K562 (cell line): Measurements from ENCODE around the gene MEIS1. TPM values are rescaled to one million over a fixed set of nuclear protein-coding genes. Genes with fewer than 3 reads are reported as not detected.
"Not testable (repeated sequence)": the region's sequence is repeated elsewhere in the genome, so short reads cannot be mapped to it uniquely, and the experiment has no call there.

Experiments used
- ATAC-seq: fragments of 200-7000 bp; cut with Tn5 transposase; 3 replicates; pipeline ENCODE4 v1.9.1; 2020; ENCODE audit warnings: moderate library complexity
- BruUV-seq: library from RNA; stranded (reverse); fragments of 400-500 nt; replicated peaks from 2 replicates; lab custom pipeline; 2021; lab: Mats Ljungman, UMichigan
- CTCF ChIA-PET: fragments of 300-600 bp; formaldehyde crosslinking; extraction: SDS; loops from one replicate; lab custom pipeline; 2021; ENCODE audit warnings: low intra/inter-chr PET ratio; lab: Yijun Ruan, JAX
- POLR2A ChIA-PET: fragments of 300-600, 350-650 bp; sonication (Branson Sonifier 250); formaldehyde crosslinking; extraction: SDS; loops from one replicate; lab custom pipeline; 2021; ENCODE audit warnings: antibody characterized with exemption, inconsistent platforms; lab: Yijun Ruan, JAX
- DNase-seq, 4 experiments: peaks; one replicate each; pipeline versions ENCODE4 v3.0.0 to v3.0.0-alpha.2; 2011 to 2018; ENCODE audit warnings: low spot score in 3 of 4, mixed read lengths in 3 of 4; ENCODE audit errors: extremely low read depth in 1 of 4
- FAIRE-seq: peaks from 2 replicates; lab custom pipeline; 2011; peaks lifted over from hg19 to GRCh38; lab: Jason Lieb, UNC
- H2AFZ ChIP-seq: 2 replicates; pipeline ENCODE4 v1.6.0; 2011; ENCODE audit warnings: low read depth, low read length, control low read depth, inconsistent platforms
- H3K27ac ChIP-seq: fragments of 200-600 bp; 3 replicates; pipeline ENCODE4 v1.8.0; 2011; ENCODE audit warnings: low read depth, mild to moderate bottlenecking, control low read depth, inconsistent platforms, low read length, moderate library complexity, mixed read lengths; ENCODE audit errors: extremely low read depth
- H3K27me3 ChIP-seq, 2 experiments: fragments of 300-600 bp in 1 of 2; 2 replicates in 1 of 2; 3 replicates in 1 of 2; pipeline versions ENCODE4 v1.6.0 to v1.8.0; 2011; ENCODE audit warnings: inconsistent platforms in 2 of 2, low read length in 2 of 2, mild to moderate bottlenecking in 1 of 2, mixed read lengths in 1 of 2, moderate library complexity in 1 of 2; ENCODE audit not compliant: control insufficient read depth in 2 of 2, insufficient read depth in 2 of 2
- H3K36me3 ChIP-seq: fragments of 300-600 bp; 3 replicates; pipeline ENCODE4 v1.8.0; 2011; ENCODE audit warnings: mild to moderate bottlenecking, low read length, inconsistent platforms; ENCODE audit not compliant: control insufficient read depth, insufficient read depth
- H3K4me1 ChIP-seq, 2 experiments: fragments of 200-600 bp in 1 of 2; replicated peaks in 1 of 2; 2 replicates in 1 of 2; 3 replicates in 1 of 2; pipeline versions ENCODE4 v1.5.1 to v1.8.0; 2011; ENCODE audit warnings: inconsistent platforms in 2 of 2, low read length in 2 of 2, mild to moderate bottlenecking in 1 of 2, mixed read lengths in 1 of 2, moderate library complexity in 1 of 2; ENCODE audit not compliant: control insufficient read depth in 2 of 2, insufficient read depth in 2 of 2
- H3K4me2 ChIP-seq: 2 replicates; pipeline ENCODE4 v1.6.1; 2011; ENCODE audit warnings: low read length, control low read depth, inconsistent platforms, mixed read lengths; ENCODE audit not compliant: insufficient read depth
- H3K4me3 ChIP-seq: fragments of 200-600 bp; sonication (generic), shearing (Covaris generic); 2 replicates; pipeline ENCODE4 v1.5.1; 2016; ENCODE audit warnings: control low read depth, inconsistent platforms
- H3K79me2 ChIP-seq: fragments of 200-600 bp; 3 replicates; pipeline ENCODE4 v1.8.0; 2011; ENCODE audit warnings: low read length, inconsistent platforms; ENCODE audit not compliant: control insufficient read depth, insufficient read depth
- H3K9ac ChIP-seq, 2 experiments: 2 replicates each; pipeline versions ENCODE4 v1.6.0 to v1.6.1; 2011; ENCODE audit warnings: low read depth in 2 of 2, low read length in 2 of 2, control low read depth in 1 of 2, inconsistent platforms in 1 of 2, mild to moderate bottlenecking in 1 of 2, mixed read lengths in 1 of 2; ENCODE audit not compliant: insufficient read depth in 1 of 2
- H3K9me1 ChIP-seq: one replicate; pipeline ENCODE4 v1.6.0; 2011; ENCODE audit warnings: inconsistent platforms, mild to moderate bottlenecking, low read length, moderate library complexity; ENCODE audit not compliant: control insufficient read depth, insufficient read depth
- H3K9me3 ChIP-seq: replicated peaks from 2 replicates; pipeline ENCODE4 v1.5.1; 2011; ENCODE audit warnings: low read depth, low read length, inconsistent platforms; ENCODE audit not compliant: control insufficient read depth, insufficient read depth
- H4K20me1 ChIP-seq: replicated peaks from 2 replicates; pipeline ENCODE4 v1.6.1; 2011; ENCODE audit warnings: low read length, inconsistent platforms, mixed read lengths; ENCODE audit not compliant: control insufficient read depth, insufficient read depth
- CHD1 ChIP-seq: fragments of 200-600 bp; sonication (generic); IDR thresholded peaks from one replicate; pipeline ENCODE4 v1.6.1; 2012; ENCODE audit warnings: mild to moderate bottlenecking, moderate library complexity, low read length, inconsistent platforms
- DNMT1 ChIP-seq: fragments of 450-650 bp; IDR thresholded peaks from 2 replicates; pipeline ENCODE4 v1.6.1; 2016; ENCODE audit warnings: antibody characterized with exemption, mild to moderate bottlenecking
- E2F3 ChIP-seq: fragments of 250-450 bp; sonication (Bioruptor Pico); IDR thresholded peaks from 2 replicates; pipeline ENCODE4 v1.4.0; 2020; ENCODE audit warnings: mild to moderate bottlenecking
- FIP1L1 ChIP-seq: fragments of 200-400 bp; formaldehyde crosslinking; IDR thresholded peaks from 2 replicates; pipeline ENCODE4 v1.6.1; 2018; ENCODE audit warnings: mild to moderate bottlenecking, low read depth, low read length; ENCODE audit not compliant: poor library complexity, severe bottlenecking
- OTX1 ChIP-seq: fragments of 450-650 bp; formaldehyde crosslinking; IDR thresholded peaks from 2 replicates; pipeline ENCODE4 v1.4.0; 2022; ENCODE audit warnings: mild to moderate bottlenecking
- POLR2B ChIP-seq: fragments of 450-650 bp; IDR thresholded peaks from 2 replicates; pipeline ENCODE4 v1.6.1; 2018; ENCODE audit warnings: low read depth; ENCODE audit not compliant: partially characterized antibody
- RFX7 ChIP-seq: fragments of 250-450 bp; sonication (Bioruptor Pico); IDR thresholded peaks from 2 replicates; pipeline ENCODE4 v1.5.1; 2021; ENCODE audit warnings: mild to moderate bottlenecking
- SIN3A ChIP-seq, 2 experiments: fragments of 150-350 bp in 1 of 2; IDR thresholded peaks; 2 replicates each; pipeline ENCODE4 v1.6.1; 2011 to 2016; ENCODE audit warnings: borderline replicate concordance in 2 of 2, low read depth in 2 of 2, low read length in 2 of 2, mild to moderate bottlenecking in 2 of 2, moderate library complexity in 2 of 2; ENCODE audit not compliant: control insufficient read depth in 1 of 2
- SMAD1 ChIP-seq: fragments of 150-350 bp; IDR thresholded peaks from 2 replicates; pipeline ENCODE4 v1.6.1; 2014; ENCODE audit warnings: low read length, low read depth; ENCODE audit not compliant: partially characterized antibody
- TAL1 ChIP-seq: fragments of 450-650 bp; IDR thresholded peaks from 2 replicates; pipeline ENCODE4 v1.6.1; 2016; ENCODE audit warnings: mild to moderate bottlenecking
- TEAD2 ChIP-seq: fragments of 450-650 bp; IDR thresholded peaks from 2 replicates; pipeline ENCODE4 v1.6.1; 2016; ENCODE audit warnings: missing genetic modification characterization, control low read depth, missing compliant biosample characterization
- XRCC5 ChIP-seq: fragments of 200-400 bp; formaldehyde crosslinking; IDR thresholded peaks from 2 replicates; pipeline ENCODE4 v1.6.1; 2017; ENCODE audit warnings: low read depth, mild to moderate bottlenecking, low read length
- ZNF146 ChIP-seq: IDR thresholded peaks from one replicate; pipeline ENCODE4 v1.6.1; 2018; ENCODE audit warnings: missing compliant biosample characterization; ENCODE audit not compliant: unreplicated experiment
- ZNF282 ChIP-seq: sonication (generic); formaldehyde crosslinking; IDR thresholded peaks from 2 replicates; pipeline ENCODE4 v1.8.1; 2023; ENCODE audit warnings: missing genetic modification reagents
- ZNF347 ChIP-seq: fragments of 450-650 bp; formaldehyde crosslinking; IDR thresholded peaks from 2 replicates; pipeline ENCODE4 v1.4.0; 2020; ENCODE audit warnings: low read depth, mild to moderate bottlenecking, moderate library complexity
- ZNF408 ChIP-seq: fragments of 250-450 bp; sonication (Bioruptor Pico); IDR thresholded peaks from 2 replicates; pipeline ENCODE4 v1.4.0; 2020; ENCODE audit warnings: low read depth, mild to moderate bottlenecking, moderate library complexity
- ZNF830 ChIP-seq: fragments of 250-450 bp; sonication (Bioruptor Pico); IDR thresholded peaks from 2 replicates; pipeline ENCODE4 v1.5.0; 2021; ENCODE audit warnings: mild to moderate bottlenecking
- WGBS: fragments of 100-300 bp; shearing (Covaris generic); methylation state at CpG from one replicate; pipeline ENCODE4 v1.1.6; 2016; ENCODE audit warnings: low coverage, mixed read lengths; ENCODE audit not compliant: insufficient coverage; ENCODE audit errors: missing lambda C conversion rate; 5-methylcytosine and 5-hydroxymethylcytosine counted together
- in situ Hi-C: fragments of 300-500 bp; cut with MboI; formaldehyde crosslinking; loops from 4 replicates; pipeline ENCODE4 v1.15.0; 2018; ENCODE audit warnings: inconsistent platforms, mixed read lengths
- intact Hi-C: fragments of 100-400 bp; cut with micrococcal nuclease; formaldehyde crosslinking; loops from 2 replicates; pipeline ENCODE4 v1.14.2; 2022
- polyA plus RNA-seq, 8 experiments: library from polyadenylated mRNA; depleted of rRNA in 4 of 8; stranded (reverse) in 5 of 8; unstranded in 3 of 8; fragments of >200 nt; fragmentation: Nextera tagmentation in 2 of 8; fragmentation: Illumina TruSeq in 1 of 8; extraction: Ambion mirVana in 2 of 8; extraction: Trizol in 1 of 8; gene quantifications; 2 replicates each; pipeline versions ENCODE4 v1.2.1 to v1.2.3, GENCODE V29; 2011 to 2014; ENCODE audit warnings: inconsistent platforms in 1 of 8, missing spikeins in 1 of 8
- total RNA-seq, 7 experiments: library from RNA; depleted of rRNA in 6 of 7; stranded (reverse); fragments of >200 nt in 6 of 7; fragmentation: Illumina TruSeq in 2 of 7; extraction: Trizol in 2 of 7; gene quantifications; 2 replicates each; pipeline versions ENCODE4 v1.2.1 to v1.2.3, GENCODE V29; 2011 to 2021; ENCODE audit warnings: low replicate concordance in 1 of 7
- TF ChIP-seq, protein P1 (sequence below): fragments of 450-650 bp; formaldehyde crosslinking; IDR thresholded peaks from 2 replicates; pipeline ENCODE4 v1.4.0; 2022; ENCODE audit warnings: missing genetic modification characterization

Gene MEIS1
- total and polyA plus RNA-seq, 9 of the 15 experiments (the other 6 are each of a cell fraction or from before 2014, with no cell fraction given): 2.3 to 9.0 (median 5.9) TPM

DNA sequence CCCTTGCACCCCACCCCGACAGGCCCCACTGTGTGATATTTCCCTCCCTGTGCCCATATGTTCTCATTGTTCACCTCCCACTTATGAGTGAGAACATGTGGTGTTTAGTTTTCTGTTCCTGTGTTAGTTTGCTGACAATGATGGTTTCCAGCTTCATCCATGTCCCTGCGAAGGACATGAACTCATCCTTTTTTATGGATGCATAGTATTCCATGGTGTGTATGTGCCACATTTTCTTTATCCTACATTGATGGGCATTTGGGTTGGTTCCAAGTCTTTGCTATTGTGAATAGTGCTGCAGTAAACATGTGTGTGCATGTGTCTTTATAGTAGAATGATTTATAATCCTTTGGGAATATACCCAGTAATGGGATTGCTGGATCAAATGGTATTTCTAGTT lies 50.3 kb downstream of the MEIS1 start:
- H3K9me1 ChIP-seq, H3K9me3 ChIP-seq, in situ Hi-C loops, CTCF ChIA-PET, H3K27ac ChIP-seq, H3K36me3 ChIP-seq, ATAC-seq, POLR2A ChIA-PET, H3K4me3 ChIP-seq, intact Hi-C loops, H3K9ac ChIP-seq, BruUV-seq, H2AFZ ChIP-seq, FAIRE-seq, H3K27me3 ChIP-seq, H4K20me1 ChIP-seq, DNase-seq, H3K4me2 ChIP-seq, H3K79me2 ChIP-seq: not testable (repeated sequence)
- TF ChIP-seq ZNF146: peak; percentile 52
- peaks cover 16 to 39% of the 10 kb centered on the region in 2 experiments for H3K4me1 ChIP-seq
- WGBS: 95% methylated on average over 2 of the region's 2 CpGs

DNA sequence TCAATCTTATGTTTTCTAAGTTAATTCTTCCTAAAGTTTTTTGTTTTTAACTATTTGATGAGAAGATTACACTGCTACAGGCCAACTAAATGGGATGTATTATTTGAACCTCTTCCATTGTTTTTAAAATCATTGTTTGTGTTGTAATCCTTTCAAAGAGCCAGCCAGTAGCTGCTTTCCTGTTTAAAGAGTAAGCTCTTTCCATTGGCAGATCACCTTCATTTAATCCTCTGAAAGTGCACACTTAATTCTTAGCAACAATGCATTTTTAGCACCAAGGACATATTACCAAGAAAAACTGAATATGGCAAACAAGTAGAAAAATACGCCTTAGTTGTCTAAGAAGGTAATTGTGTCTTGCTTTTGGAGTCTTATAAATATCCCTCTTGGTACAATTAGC lies 54.0 kb downstream of the MEIS1 start:
- in situ Hi-C loops (no loop called here), intact Hi-C loops (no loop called here)
- Histone ChIP-seq H4K20me1 (no peaks in the 10 kb centered on the region), H3K27ac (no peak overlapping the region), H3K36me3 (no peaks in the 10 kb centered on the region; the same call in 2 of the 3 replicates), H3K4me3 (no peak overlapping the region), H3K79me2 (no peaks in the 10 kb centered on the region; the same call in 2 of the 3 replicates), H3K4me1 (peaks cover 6 to 33% of the 10 kb centered on the region in 2 experiments; a peak in 4 of 5 replicates), H3K9me1 (no peaks in the 10 kb centered on the region), H2AFZ (no peak overlapping the region), H3K4me2 (no peak overlapping the region), H3K27me3 (no peaks in the 10 kb centered on the region), H3K9me3 (no peaks in the 10 kb centered on the region), H3K9ac (no peak overlapping the region)
- BruUV-seq: no TSS peak
- no peak for DNase-seq
- FAIRE-seq: no peak
- ATAC-seq: no peak
- CTCF ChIA-PET: no interaction called here
- 86% methylated on average over 1 of the region's 1 CpG for WGBS
- POLR2A ChIA-PET: interaction anchor here (2.1 kb wide), 1 partner anchor 10 kb away, joined by 7 read pairs; no protein-coding TSS in a partner anchor
- no peak for TF ChIP-seq ZNF282
- no peak for TF ChIP-seq SIN3A (IDR thresholded peaks at IDR 0.05; ENCODE audit: borderline replicate concordance in 2 of 2, control insufficient read depth in 1 of 2, low read depth in 2 of 2, low read length in 2 of 2)
- no peak for TF ChIP-seq TAL1
- TF ChIP-seq DNMT1: no peak
- no peak for TF ChIP-seq SMAD1
- no peak for TF ChIP-seq RFX7 (CRISPR knock-in tag)
- TF ChIP-seq ZNF408 (CRISPR knock-in tag): no peak
- no peak for TF ChIP-seq CHD1
- no peak for TF ChIP-seq POLR2B
- TF ChIP-seq FIP1L1: no peak
- no peak for TF ChIP-seq XRCC5
- TF ChIP-seq, protein P1, sequence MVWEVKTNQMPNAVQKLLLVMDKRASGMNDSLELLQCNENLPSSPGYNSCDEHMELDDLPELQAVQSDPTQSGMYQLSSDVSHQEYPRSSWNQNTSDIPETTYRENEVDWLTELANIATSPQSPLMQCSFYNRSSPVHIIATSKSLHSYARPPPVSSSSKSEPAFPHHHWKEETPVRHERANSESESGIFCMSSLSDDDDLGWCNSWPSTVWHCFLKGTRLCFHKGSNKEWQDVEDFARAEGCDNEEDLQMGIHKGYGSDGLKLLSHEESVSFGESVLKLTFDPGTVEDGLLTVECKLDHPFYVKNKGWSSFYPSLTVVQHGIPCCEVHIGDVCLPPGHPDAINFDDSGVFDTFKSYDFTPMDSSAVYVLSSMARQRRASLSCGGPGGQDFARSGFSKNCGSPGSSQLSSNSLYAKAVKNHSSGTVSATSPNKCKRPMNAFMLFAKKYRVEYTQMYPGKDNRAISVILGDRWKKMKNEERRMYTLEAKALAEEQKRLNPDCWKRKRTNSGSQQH (CRISPR knock-in tag): no peak
- TF ChIP-seq TEAD2 (tag): no peak
- no peak for TF ChIP-seq ZNF830
- no peak for TF ChIP-seq OTX1 (CRISPR knock-in tag)
- TF ChIP-seq ZNF347 (CRISPR knock-in tag): no peak
- TF ChIP-seq E2F3: no peak
